ENCODE measurements around the gene TEN1. TPM values are rescaled to one million over a fixed set of nuclear protein-coding genes. Genes with fewer than 3 reads are reported as not detected.

TEN1 gene
- total and polyA plus RNA-seq, 4 donors, result 20.6 to 33.5 (median 29.0) TPM

- ATAC-seq (ENCODE audit: insufficient read depth, low FRiP score) (no peak), DNase-seq (no peak)
- H3K27ac ChIP-seq (ENCODE audit: low read depth in 1 of 2, low read length in 1 of 2), result no peak overlapping the region
- no peaks in the 10 kb centered on the region for H3K9me3 ChIP-seq (ENCODE audit: control insufficient read depth in 4 of 4, insufficient read depth in 3 of 4, low read length in 3 of 4)
- H3K36me3 ChIP-seq (ENCODE audit: control insufficient read depth in 4 of 4, insufficient read depth in 4 of 4, low read length in 4 of 4), result peaks cover 0 to 13% (median 0%) of the 10 kb centered on the region in 4 donors
- no peaks in the 10 kb centered on the region for H3K27me3 ChIP-seq (ENCODE audit: control insufficient read depth in 3 of 3, insufficient read depth in 3 of 3, low read length in 2 of 3)
- no peak for TF ChIP-seq CTCF (IDR thresholded peaks at IDR 0.05; ENCODE audit: control extremely low read depth, extremely low read depth)
- no peak overlapping the region for H3K4me3 ChIP-seq
- no peak overlapping the region for H3K9ac ChIP-seq (ENCODE audit: insufficient read depth in 1 of 2, low read length in 2 of 2)
- no peaks in the 10 kb centered on the region for H3K4me1 ChIP-seq (ENCODE audit: control insufficient read depth in 5 of 5, insufficient read depth in 5 of 5, low read length in 5 of 5)
- 89 to 91% methylated on average over 16 of the region's 16 CpGs for WGBS, 2 donors
Measured at GRCh38 chr17:76007850-76008165, 28.8 kb downstream of the TEN1 start.

GRCh38 chr17:76008208-76008607 is 29.2 kb downstream of the TEN1 start:
- Histone ChIP-seq H3K27ac (ENCODE audit: low read depth in 1 of 2, low read length in 1 of 2) (no peak overlapping the region), H3K9me3 (ENCODE audit: control insufficient read depth in 4 of 4, insufficient read depth in 3 of 4, low read length in 3 of 4) (no peaks in the 10 kb centered on the region), H3K9ac (ENCODE audit: insufficient read depth in 1 of 2, low read length in 2 of 2) (no peak overlapping the region), H3K4me3 (no peak overlapping the region), H3K4me1 (ENCODE audit: control insufficient read depth in 5 of 5, insufficient read depth in 5 of 5, low read length in 5 of 5) (no peaks in the 10 kb centered on the region), H3K36me3 (ENCODE audit: control insufficient read depth in 4 of 4, insufficient read depth in 4 of 4, low read length in 4 of 4) (peaks cover 0 to 13% (median 0%) of the 10 kb centered on the region in 4 donors), H3K27me3 (ENCODE audit: control insufficient read depth in 3 of 3, insufficient read depth in 3 of 3, low read length in 2 of 3) (no peaks in the 10 kb centered on the region)
- no peak for TF ChIP-seq CTCF (IDR thresholded peaks at IDR 0.05; ENCODE audit: control extremely low read depth, extremely low read depth)
- 96% methylated on average over 35 to 36 of the region's 36 CpGs for WGBS, 2 donors
- ATAC-seq (ENCODE audit: insufficient read depth, low FRiP score), result no peak
- DNase-seq, result no peak

- Histone ChIP-seq H3K9ac (ENCODE audit: insufficient read depth in 1 of 2, low read length in 2 of 2) (no peak overlapping the region), H3K27ac (ENCODE audit: low read depth in 1 of 2, low read length in 1 of 2) (no peak overlapping the region), H3K36me3 (ENCODE audit: control insufficient read depth in 4 of 4, insufficient read depth in 4 of 4, low read length in 4 of 4) (peaks cover 0 to 13% (median 0%) of the 10 kb centered on the region in 4 donors), H3K4me3 (no peak overlapping the region), H3K27me3 (ENCODE audit: control insufficient read depth in 3 of 3, insufficient read depth in 3 of 3, low read length in 2 of 3) (no peaks in the 10 kb centered on the region), H3K9me3 (ENCODE audit: control insufficient read depth in 4 of 4, insufficient read depth in 3 of 4, low read length in 3 of 4) (no peaks in the 10 kb centered on the region), H3K4me1 (ENCODE audit: control insufficient read depth in 5 of 5, insufficient read depth in 5 of 5, low read length in 5 of 5) (no peaks in the 10 kb centered on the region)
- DNase-seq (no peak), ATAC-seq (ENCODE audit: insufficient read depth, low FRiP score) (no peak)
- TF ChIP-seq CTCF (IDR thresholded peaks at IDR 0.05; ENCODE audit: control extremely low read depth, extremely low read depth), result no peak
- 94% methylated on average over 56 of the region's 56 CpGs for WGBS, 2 donors
Measured at GRCh38 chr17:76008630-76009425, 29.8 kb downstream of the TEN1 start.
